ENCODE results near the gene SEPSECS. TPM values are rescaled to one million over a fixed set of nuclear protein-coding genes. Genes with fewer than 3 reads are reported as not detected.
A peak's percentile ranks its signal among the peaks of the same experiment; 100 is the strongest.

SEPSECS gene
- 10 to 100 TPM; 12.8 to 21.4 (median 19.7) TPM for polyA plus RNA-seq (ENCODE audit: insufficient read length in 3 of 3)
- long read RNA-seq, donor 1, full-length matches to known transcripts: 5 of 13 reads
- long read RNA-seq, donor 1, partial matches to known transcripts: 0 of 13 reads
- long read RNA-seq, donor 1, other reads (novel, unspliced or antisense): 8 of 13 reads
- long read RNA-seq, donor 2, full-length matches to known transcripts: 2 of 2 reads
- long read RNA-seq, donor 2, partial matches to known transcripts: 0 of 2 reads
- long read RNA-seq, donor 2, other reads (novel, unspliced or antisense): 0 of 2 reads
- long read RNA-seq, donor 3, full-length matches to known transcripts: 2 of 2 reads
- long read RNA-seq, donor 3, partial matches to known transcripts: 0 of 2 reads
- long read RNA-seq, donor 3, other reads (novel, unspliced or antisense): 0 of 2 reads
- long read RNA-seq, donor 4: 0 reads
- long read RNA-seq, donor 5, full-length matches to known transcripts: 1 of 1 reads
- long read RNA-seq, donor 5, partial matches to known transcripts: 0 of 1 reads
- long read RNA-seq, donor 5, other reads (novel, unspliced or antisense): 0 of 1 reads
- long read RNA-seq, donor 6, full-length matches to known transcripts: 2 of 2 reads
- long read RNA-seq, donor 6, partial matches to known transcripts: 0 of 2 reads
- long read RNA-seq, donor 6, other reads (novel, unspliced or antisense): 0 of 2 reads
- long read RNA-seq, donor 7, full-length matches to known transcripts: 2 of 2 reads
- long read RNA-seq, donor 7, partial matches to known transcripts: 0 of 2 reads
- long read RNA-seq, donor 7, other reads (novel, unspliced or antisense): 0 of 2 reads
- long read RNA-seq, donor 8, full-length matches to known transcripts: 1 of 1 reads
- long read RNA-seq, donor 8, partial matches to known transcripts: 0 of 1 reads
- long read RNA-seq, donor 8, other reads (novel, unspliced or antisense): 0 of 1 reads
- long read RNA-seq, donor 9, full-length matches to known transcripts: 2 of 2 reads
- long read RNA-seq, donor 9, partial matches to known transcripts: 0 of 2 reads
- long read RNA-seq, donor 9, other reads (novel, unspliced or antisense): 0 of 2 reads
- long read RNA-seq, donor 10, full-length matches to known transcripts: 2 of 2 reads
- long read RNA-seq, donor 10, partial matches to known transcripts: 0 of 2 reads
- long read RNA-seq, donor 10, other reads (novel, unspliced or antisense): 0 of 2 reads
- long read RNA-seq, donor 11: 0 reads
- long read RNA-seq, donor 12, full-length matches to known transcripts: 3 of 3 reads
- long read RNA-seq, donor 12, partial matches to known transcripts: 0 of 3 reads
- long read RNA-seq, donor 12, other reads (novel, unspliced or antisense): 0 of 3 reads
- long read RNA-seq, donor 13: 0 reads
- long read RNA-seq, donor 14, partial matches to known transcripts: 0 of 8 reads
- long read RNA-seq, donor 14, other reads (novel, unspliced or antisense): 7 of 8 reads
- long read RNA-seq, donor 15, full-length matches to known transcripts: 1 of 9 reads
- long read RNA-seq, donor 15, partial matches to known transcripts: 0 of 9 reads
- long read RNA-seq, donor 15, other reads (novel, unspliced or antisense): 8 of 9 reads
- long read RNA-seq, donor 16, full-length matches to known transcripts: 2 of 8 reads
- long read RNA-seq, donor 16, partial matches to known transcripts: 0 of 8 reads
- long read RNA-seq, donor 16, other reads (novel, unspliced or antisense): 6 of 8 reads

DNA sequence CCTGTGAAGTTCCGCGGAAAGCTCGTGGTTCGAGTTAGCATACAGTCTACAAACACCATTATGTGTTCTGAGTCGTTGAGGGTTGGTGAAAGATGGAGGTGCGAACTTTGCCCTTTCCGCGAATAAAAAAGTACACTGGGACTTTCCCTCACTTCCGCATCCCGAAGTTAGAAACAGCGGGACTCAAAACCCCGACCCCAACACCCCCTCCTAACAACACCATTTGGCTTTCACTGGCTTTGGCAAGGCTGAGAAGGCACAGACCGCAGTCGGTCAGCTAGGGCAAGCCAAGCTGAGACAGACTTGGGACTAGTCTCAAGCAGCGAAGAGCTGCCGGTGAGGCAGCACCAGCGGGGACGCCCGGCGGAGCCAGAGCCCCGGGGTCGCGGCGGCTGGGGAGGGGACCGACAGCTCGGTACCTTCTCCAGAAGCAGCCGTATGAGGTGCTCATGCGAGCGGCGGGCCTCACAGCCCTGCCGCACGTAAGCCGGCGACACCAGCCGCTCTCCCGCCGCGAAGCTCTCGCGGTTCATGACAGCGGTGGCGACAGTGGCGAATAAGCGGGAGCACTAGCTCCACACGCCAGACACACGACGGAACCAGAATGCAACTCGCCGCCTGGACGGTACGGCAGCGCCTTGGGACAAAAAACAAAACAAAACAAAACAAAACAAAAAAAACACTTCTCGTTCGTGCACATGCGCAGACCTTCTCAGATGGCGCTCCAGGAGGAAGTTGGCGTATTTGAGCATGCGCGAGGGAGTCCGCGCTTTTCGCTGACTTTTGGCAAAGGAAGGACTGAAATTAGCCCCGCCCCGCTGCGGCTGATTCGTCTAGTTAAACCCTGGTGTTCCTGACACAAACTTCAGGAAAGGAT lies at the start of gene SEPSECS:
SEPSECS (minus strand) TSS at position 613 of the 877 bp plus-strand sequence; CDS start at position 533, 80 bp downstream.
- peak; percentile 98 for DNase-seq

DNA sequence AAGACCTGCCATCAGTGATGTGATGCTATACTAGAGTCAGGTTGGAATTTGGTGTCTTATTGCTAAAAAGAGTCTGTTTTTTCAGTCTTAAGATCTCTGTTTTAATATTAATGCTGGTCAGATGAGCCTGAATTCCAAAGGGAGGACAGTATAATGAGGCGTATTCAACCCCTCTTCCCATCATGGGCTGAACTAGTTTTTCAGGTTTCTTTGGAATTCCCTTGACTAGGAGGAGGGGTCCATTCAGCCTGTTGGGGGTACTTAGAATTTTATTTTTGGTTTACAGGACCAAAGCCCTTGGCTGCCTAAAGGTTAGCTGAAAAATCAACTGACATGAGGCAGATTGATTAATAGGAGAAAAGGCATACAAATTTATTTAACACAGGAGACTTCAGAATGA lies 49.5 kb upstream of the SEPSECS start:
- DNase-seq: no peak

DNA sequence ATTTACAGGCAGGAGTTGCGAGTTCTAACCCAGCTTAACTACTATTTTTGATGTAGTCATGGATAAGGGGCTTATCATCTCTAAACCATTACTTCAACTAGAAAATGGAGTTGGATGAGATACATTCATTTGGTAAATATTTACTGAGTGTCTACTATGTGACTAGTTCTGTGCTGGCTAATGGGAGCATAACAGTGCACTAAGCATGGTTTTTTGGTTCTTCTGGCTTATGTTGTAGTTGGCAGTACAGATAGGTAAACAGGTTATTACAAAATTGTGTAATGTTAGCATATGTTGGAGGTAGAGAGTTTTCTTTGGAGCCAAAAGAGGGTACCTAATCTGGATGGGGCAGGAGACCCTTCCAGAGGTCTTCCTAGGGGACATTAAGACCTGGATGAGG lies 47.7 kb upstream of the SEPSECS start:
- DNase-seq: no peak

DNA sequence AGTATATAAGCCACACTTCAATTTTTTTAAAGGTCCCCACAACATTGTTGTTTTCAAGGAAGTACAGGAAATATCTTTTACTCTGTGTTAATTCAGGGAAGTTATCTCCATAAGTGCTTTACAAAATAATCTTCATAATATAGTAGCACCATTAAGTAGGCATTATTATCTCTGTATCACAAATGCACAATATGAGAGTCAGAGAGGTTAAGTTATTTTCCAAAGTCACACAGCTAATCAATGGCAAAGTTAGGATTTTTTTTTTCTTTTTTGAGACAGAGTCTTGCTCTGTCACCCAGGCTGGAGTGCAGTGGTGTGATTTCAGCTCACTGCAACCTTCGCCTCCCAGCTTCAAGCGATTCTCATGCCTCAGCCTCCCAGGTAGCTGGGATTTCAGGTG lies 38.5 kb upstream of the SEPSECS start:
- DNase-seq: no peak

DNA sequence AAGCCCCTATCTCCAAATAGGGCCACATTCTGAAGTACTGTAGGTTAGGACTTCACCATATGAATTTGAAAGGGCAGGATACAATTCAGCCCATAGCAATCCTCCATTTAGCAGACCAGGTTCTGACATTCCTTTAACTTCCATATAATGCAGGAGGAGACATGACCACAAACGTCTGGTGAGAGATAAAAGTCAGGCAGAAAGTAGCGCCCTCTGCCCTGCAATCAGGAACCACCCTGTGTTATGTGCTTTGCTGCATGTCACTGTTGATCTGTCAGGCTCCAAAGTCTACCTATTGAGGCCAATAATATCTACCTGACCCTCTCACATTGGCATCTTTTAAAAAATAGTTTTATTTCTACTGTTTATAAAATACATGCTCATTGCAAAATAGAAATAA lies 30.2 kb upstream of the SEPSECS start:
- DNase-seq: no peak

DNA sequence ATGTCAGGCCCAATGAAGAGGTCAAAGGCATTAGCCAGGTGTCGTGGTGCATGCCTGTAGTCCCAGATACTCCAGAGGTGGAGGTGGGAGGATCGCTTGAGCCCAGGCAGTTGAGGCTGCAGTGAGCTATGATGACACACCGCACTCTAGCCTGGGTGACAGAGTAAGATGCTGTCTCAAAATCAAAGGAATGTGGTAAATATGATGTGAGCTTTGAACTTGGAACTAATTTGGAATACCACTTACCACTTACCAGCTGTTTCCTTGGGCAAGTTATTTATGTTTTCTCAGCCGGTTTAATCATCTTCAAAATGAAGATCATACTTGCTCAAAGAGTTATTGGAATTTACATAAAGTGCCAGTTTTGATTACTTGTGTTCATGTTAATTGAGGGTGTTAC lies 23.8 kb upstream of the SEPSECS start:
- DNase-seq: no peak

DNA sequence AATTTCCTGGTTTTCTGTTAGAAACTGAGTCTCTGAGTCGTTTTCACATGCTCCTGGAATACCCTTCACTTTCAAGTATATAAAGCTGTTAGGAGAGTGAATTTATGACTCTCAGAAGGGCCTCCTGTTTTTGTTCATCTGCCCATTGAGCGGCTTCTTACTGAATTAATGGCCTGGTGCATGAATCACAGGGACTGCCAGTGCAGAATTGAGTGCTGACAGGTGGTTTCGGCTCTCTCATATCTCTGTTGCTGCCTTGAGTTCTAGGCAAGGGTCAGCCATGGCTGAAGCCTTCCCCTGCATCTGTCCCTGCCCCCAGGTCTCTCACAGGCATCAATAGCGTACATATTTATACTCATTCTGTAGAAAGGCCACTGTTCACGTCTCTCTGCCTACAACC lies 22.7 kb upstream of the SEPSECS start:
- DNase-seq: peak; percentile 16

DNA sequence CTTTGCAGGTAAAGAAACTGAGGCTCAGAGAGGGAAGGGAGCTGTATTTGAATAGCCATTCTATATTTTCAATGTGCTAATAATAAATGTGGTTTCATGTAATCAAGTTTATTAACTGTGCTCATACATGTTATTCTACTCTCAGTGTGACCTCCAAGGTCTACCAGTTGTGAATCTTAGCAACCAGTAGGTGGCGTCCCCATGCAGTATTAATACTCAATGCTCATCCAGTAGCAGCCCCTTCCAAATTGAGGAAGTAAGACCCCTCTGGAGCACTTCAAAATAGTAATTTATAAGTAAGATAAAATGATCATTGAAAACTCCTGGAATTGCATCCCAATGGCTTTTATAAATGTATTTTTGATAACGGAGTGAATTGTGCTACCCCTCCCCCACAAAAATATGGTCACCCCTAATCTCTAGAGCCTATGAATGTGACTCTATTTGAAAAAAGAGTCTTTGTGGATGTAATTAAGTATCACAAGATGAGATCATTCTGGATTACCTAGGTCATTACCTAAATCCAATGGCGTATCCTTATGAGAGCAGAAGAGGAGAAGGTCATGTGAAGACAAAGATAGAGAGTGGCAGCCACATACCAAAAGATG lies 20.4 kb upstream of the SEPSECS start:
- DNase-seq: peak; percentile 19

DNA sequence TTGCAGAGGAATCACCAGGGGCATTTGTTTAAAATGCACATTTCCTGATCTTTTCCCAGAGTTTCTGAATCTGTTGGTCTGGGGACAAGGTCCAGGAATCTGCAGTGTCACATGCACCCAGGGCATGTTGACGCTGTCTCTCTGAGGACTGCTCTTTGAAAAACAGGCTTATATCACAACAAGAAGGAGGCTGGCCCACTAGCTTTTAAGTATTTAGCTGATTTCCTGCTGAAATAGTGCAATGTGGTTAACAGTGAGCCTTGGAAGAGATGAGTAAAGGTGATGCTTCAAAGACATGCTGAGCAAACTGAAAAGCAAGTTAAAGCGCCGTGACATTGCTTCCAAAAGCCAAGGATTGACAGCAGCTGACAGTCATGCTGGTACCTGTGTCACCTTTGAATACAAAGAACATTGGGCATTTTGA lies 18.6 kb upstream of the SEPSECS start:
- DNase-seq: no peak

DNA sequence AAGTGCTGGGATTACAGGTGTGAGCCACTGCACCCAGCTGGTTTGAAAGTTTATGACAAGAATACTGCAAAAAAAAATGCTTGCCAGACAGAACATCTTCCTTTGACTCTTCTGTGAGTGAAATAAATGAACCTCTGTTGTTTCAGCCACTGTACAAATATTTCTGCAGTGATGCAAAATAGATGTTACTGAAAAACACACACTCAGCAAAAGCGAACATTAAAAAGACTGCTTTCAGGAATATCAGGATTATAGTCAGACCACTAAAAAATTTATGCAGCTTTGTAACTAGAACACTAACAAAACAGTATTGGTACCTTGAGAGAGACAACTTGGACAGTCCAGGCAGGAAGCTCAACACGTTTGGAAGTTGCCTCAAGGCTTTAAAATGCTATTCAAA lies 16.9 kb upstream of the SEPSECS start:
- no peak for DNase-seq

DNA sequence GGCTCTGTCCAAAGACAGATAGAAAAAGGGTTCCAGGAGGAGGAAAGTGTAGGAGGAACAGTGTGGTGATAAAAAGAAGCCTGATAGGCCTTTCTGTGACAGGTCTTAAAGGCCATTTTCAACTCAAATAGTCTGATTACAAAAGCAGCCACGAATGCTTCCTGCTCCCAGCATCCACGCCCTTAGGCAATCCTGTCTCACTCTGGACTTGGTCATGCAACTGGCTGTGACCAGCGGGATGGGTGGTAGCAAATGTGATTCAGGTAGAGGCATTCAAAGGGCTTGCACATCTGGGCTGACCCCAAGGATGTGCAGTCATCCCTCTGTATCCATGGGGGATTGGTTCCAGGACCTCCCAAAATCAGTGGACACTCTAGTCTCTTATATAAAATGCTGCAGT lies 14.4 kb upstream of the SEPSECS start:
- DNase-seq: no peak

DNA sequence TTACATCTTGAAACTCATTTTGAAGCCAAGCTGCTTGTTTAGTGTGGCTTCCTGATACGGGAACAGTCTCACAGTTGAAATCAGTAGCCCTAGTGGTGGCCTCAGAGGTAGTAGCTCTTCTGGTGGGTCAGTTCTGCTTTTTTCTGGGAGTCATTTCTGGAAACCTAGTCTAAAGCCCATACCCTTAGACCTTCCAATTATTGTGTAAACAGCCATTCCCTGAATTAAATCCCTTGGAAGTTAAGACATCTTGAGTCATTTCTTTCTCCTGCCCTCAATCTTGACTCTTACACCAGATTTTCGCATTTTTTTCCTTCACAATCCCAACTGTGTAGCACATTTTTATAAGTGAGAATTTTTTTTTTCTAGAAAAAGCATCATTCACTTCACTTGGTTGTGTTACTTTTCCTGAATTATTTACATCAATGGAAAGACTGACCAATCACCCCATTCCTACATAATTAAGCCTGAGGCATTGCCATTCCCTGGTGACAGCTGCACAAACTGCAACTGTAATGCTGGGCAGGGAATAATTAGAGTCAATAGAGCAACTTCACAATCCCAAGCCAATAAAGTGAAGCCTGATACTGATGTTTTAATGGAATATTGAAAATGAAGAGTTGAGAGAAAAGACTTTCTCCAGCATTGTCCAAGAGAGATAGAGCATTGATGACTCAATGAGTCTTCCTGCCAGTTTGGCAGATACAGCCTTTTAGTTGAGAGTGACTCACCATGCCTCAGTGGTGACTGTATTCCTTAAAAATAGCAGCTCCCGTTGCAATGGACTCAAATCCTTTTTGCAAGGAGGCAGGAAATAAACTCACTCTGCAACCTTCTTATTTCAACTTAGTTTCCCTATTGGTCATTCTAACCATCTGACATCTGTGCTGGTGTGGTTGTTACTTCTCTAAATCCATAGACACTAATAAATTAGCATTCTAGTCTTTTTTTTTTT lies 13.0 kb upstream of the SEPSECS start:
- DNase-seq: no peak

DNA sequence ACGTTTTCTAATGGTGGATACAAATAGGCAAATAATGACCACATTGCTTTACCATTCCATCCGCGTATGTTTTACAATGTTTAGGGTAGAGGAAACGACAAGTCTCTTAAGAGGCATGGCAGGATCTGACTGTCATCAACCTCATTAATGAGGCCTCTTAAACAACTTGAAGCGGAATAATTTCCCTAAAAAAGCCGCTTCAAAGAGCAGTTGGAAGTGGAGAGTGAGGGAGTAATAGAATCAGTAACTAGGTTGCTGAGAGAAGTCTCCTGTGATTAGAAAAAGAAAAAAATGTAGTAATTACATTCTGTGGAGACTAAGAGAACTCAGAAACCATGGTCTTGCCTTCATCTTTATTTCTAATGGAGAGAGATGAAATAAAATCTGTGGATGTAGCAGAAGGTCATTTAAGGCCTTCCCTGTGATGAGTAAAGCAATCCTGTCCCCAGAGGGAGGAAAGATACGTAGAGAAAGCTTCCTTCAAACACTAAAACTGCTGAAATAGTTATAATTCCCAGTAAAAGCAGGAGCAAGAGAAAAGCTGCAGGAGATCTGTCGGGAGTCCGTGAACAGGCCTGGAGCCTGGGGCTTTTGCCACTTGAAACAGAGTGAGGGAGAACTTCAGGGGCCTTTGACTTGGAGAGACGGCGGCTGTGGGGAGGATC lies 11.1 kb upstream of the SEPSECS start:
- DNase-seq: no peak

DNA sequence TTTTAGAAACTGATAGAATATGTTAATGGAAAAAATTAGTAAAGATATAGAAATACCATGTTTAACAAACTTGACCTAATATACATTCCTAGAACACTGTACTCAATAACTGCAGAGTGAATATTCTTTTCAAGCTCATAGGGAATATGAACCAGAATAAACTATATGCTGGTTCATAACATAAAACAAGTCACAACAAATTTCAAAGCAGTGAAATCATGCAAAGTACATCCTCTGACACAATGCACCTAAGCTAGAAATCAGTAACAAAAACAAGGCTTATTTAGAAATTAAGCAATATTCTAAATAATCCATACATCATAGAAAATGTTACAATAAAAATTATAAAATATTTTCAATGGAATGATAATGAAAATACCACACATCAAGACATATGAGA lies 9.2 kb upstream of the SEPSECS start:
- DNase-seq: no peak

DNA sequence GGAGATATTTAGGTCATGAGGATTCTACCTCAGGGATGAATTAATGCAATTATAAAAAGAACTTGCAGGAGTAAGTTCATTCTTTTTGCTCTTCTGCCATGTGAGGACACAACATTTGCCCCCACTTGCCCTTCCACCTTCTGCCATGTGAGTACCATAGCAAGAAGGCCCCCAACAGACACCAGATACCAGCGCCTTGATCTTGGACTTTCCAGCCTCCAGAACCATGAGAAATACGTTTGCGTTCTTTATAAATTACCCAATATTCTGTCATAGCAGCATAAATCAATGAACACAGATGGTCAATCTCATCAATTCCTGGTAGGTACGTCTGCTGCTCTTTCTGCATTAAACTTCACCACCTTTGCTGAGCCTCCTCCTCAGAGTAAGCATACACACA lies 5.7 kb upstream of the SEPSECS start:
- no peak for DNase-seq

DNA sequence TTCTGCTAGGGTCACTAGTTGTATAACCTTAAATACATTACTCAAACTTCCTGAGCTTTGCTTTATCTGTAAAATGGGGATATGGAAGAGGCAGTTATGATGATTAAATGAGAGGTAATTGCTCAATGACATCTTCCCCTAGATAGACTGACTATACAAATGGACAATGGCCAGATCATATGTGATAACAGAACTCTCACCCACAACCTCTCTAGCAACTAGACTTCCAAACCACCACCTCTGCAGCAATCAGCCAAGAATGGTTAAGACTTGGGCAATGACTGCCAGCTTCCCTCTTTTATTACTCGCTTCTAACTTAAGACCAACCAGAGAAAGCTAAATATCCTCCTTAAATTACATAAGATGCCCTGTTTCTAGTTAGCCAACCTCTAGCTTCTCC lies 2.9 kb upstream of the SEPSECS start:
- no peak for DNase-seq

DNA sequence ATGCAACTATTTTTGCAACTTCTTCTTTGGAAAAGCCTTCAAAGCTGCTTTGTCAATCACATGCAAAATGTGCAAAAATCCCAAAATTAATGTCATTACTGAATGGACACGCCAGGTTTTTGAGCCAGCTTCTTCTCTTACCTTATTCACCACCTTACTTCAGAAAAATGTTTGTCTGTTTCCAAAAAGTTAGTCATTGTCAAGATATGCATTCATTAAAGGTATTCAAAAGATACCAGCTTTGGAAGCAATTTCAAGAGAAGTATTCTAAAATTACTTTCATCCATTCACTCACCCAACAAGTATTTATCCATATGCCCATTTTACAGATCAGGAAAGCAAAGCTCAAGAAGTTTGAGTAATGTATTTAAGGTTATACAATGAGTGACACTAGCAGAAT lies 2.3 kb upstream of the SEPSECS start:
- no peak for DNase-seq

DNA sequence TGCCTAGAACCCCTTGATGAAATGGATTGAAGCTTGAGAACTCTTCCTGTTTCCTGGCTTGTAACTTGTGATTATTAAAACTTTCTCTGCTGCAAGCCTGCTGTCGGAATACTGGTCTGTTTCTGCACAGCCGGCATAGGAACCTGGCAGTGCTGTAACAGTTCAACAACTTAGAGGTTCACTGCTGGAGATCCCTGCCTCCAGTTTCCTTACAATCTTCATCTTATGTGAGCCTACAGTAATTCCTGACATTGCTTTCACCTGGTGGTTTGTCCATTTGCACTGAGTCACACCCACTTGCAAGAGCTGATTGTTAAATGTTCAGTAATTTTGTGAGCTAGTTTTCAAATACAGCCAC lies 1.3 kb upstream of the SEPSECS start:
- no peak for DNase-seq
